HG03521 (cell line): ENCODE measurements around the gene NPAS2.

Experiments
- ATAC-seq: cut with Tn5 transposase; IDR thresholded peaks from one replicate; pipeline ENCODE4 v1.9.1; 2021; ENCODE audit warnings: mild to moderate bottlenecking, moderate library complexity; ENCODE audit not compliant: unreplicated experiment

NPAS2 gene

DNA sequence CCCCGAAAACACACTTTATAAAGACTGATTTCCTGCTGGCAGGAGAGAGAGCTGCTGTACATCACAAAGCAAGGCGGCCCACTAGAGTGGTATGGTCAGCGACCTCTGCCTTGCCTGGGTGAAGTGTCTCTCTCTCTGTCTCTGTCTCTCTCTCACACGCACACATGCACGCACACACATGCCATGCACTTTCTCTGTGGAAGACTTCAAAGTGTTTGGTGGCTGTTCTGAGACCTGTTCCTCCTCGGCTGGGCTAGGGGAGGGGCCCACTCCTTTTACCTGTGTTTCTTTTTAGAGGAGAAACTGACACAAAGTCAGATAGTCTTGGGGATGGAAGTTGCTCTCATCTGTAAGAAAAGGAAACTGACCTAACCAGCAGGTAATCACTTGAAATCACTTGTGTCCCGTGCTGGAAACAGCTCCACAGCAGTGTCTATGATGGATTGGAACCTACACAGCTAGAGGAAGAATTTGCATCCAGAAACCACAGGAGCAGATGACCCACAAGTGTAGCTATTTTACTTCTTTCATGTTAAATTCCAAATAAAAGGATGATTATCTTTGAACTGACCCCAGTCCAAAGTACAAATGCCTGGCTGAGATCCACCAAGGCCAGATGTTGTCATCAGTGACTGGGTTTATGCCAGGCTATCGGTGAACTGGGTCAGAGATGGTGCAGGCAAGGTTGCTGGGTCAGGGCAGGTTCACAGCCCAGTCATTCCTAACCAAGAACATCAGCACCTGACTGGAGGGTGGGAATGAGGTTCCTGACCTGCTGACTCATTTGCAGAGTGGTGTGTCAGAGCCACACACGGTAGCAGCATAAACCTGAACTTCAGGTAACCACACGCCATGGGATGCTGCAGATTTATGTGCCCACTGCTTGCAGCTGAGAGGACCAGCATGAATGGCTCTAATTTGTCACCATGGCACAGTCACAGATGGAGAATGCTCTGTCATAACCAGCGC lies 63.0 kb downstream of the NPAS2 start:
- ATAC-seq: no peak

DNA sequence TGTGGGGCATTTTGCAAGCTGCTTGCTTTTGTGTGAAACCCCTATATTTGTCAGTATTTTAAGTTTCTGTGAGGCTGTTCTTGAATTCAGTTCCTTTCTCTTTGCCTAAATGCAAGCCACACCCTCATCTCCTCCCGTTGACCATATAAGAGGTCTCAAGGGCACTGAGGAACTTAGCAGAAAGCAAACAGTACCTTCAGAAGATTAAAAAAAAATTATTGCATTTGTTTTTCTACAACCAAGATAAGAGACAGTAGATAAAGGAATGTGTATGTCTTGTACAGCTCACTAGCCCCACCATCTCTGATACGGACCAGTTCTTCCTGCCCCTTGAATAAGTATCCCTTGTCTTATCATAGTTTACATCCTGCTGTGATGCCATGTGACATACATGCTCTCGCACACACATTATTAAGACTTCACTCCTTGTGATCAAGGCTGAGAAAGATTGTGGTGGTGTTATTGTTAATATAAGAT lies 64.2 kb downstream of the NPAS2 start:
- no peak for ATAC-seq

DNA sequence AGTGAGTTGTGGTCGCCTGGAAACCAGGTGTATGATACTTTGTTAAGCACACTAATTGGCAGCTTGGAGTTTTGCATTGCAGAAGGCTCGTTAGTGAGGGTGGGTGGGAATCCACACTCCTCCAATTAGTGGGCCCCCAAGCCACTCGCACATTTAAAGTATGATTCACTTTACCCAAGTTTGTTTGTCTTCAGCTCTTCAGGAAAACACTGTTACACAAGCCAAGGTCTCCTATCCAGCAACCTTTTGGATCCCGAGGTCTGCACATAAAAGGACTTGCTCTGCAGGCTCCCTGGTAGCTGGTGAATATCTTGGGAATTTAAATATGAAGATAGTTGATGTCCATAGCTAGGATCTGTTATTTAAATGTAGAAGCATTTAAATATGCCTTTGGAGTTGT lies 66.1 kb downstream of the NPAS2 start:
- ATAC-seq: no peak

DNA sequence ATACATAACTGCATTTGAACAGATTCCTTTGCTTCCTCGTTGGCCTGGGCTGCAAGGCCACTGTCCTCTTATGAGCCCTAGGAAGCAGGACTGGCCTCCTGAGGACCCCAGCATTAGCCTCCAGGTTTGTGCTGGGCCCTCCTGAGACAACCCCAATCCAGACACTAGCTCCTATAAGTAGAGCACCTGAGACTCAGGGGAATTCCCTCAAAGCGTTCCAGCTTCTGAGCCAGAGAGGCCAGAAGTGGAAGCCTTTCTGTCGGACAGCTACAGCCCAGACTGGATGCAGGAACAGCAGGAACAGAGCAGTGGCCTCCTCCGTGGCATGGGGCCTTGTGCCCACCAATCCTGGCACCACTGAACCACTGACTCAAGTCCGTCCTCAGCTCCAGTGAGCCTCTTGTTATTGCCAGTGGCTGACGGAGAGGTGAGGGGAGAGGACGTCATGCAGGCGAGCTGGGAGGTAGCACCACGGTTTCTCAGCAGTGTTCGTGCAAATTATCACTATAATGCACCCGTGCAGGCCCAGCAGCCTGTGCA lies 67.2 kb downstream of the NPAS2 start:
- no peak for ATAC-seq

DNA sequence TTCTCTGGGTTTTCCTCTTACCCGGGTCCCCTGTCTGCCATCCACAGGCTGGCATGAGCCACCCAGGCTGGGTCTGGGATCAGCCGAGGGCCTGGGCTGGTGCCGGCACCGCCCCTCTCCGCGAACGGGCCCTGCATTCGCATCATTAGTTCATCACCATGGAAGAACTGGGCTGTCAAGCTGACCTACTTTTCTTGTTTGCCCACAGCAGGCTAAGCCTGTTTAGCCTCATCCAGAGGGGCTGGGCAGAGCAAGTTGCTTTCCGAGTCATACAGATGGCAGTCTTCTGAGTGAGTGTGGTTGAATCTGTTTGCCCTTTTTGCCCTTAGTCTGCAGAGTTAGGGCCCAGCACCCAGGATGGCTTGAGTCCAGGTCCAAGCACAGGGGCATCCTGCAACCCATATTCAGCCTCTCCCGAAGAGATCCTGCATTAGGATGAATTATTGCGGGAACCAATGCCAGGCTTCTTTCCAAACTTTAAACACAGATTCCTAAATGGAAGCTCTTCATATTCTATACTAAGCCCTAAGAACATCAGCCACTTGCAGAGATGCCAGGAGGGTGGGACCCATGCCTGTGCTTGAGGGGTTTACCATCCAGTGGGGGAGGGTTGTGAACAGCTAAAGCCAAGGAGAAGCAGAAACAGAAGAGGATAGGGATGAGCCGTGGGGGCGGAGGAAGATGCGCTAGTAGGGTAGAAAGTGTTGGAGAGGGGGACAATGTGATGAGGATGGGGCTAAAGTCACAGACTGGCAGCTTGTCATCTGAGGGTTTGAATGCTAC lies 68.0 kb downstream of the NPAS2 start:
- ATAC-seq: no peak

DNA sequence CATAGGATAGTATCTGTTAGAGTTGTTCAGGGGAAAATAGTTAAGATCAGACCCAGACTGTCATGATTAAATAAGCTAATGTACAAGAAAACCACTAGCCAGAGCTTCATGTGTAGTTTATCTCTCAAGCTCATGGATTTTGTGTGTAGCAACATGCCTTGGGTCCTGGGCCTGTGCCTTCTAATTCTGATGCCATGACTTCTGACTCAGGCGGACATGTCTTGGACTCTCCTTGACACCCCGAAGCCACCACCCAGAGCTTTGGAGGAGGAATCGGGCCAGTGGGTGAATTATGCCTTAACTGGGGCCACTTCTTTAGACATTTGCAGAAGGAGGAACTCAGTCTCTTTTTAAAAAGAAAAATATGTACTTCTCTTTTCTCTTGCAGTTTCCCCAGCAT lies 68.7 kb downstream of the NPAS2 start:
- ATAC-seq: no peak

DNA sequence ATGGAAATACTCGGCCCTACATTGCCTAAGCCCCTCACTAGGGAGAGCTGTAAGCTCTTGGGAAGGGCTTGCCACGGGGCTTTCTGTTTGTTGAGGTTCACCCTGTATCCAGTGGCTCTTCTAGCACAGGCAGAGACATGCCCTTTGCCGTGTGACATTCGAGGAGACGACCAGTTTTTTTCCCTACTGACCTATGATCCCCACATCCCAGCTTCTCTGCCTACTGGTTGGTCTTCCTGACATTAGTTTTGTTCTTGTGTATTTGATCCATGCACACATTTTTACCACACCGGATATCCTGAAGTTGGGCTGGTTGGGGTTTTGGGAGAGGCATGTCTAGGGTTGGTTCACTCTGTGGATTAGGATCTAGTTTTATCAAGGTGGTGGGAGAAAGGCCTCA lies 69.3 kb downstream of the NPAS2 start:
- no peak for ATAC-seq

DNA sequence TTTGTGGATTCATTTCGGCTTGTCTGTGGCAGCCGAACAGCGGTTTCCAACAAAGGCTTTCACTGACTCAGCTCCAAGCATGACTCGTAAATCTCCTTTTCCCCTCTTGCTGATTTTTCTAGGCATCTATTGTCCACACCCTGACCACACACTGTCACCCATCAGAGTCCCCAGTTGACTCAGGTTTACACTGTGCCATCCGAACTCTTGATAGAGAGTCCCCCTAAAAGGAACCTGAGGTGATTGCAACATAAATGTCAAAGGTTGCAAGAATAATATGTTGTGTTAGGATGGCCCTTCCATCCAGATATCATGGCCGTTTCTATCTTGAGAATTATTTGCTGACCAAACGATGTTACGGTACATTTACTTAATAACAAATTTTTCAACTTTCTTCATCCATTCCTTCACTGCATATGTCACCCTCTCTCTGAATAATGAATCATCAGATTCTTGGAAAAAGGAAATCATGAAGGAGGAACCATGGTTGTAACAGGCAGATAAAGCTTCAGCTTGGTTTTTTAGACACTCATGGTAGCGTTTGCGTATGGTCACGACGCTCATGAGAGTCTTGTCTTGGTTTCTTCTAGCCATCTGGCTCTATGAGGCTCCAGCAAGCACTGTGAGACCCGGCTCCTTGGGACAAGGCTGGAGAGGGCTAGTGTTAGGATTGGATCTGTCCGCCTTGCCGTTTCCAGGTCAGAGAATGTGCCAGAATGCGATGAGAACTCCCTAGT lies 72.1 kb downstream of the NPAS2 start:
- ATAC-seq: no peak

DNA sequence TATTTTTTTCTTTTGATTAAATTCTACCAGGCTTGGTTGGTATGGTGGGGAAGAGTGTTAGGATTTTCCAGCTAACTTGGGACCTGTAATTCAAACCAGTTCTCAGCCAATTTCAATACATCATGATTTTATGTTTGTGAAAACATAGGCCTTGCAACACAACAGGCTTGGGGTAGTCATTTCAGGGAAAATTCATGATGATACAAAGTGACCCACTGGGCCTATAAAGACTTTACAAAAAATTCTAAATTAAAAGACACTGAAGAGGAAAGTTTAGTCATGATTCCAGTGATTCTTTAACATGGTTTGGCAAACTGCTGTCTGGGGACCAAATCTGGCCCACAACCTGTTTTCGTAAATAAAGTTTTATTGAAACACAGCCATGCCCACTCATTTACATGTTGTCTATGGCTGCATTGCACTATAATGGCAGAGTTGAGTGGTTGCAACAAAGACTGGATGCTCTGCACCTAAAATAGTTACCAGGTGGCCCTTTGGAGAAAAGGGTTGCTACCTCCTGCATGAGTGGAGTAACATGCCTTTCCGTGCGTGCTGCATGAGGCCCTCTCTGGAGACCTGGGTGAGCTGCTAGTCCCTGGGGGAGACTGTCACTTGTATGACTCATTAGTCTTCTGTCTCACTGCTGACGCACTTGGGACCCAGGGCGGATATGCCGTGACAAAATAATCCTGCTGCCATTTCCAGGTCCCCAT lies 73.6 kb downstream of the NPAS2 start:
- no peak for ATAC-seq

DNA sequence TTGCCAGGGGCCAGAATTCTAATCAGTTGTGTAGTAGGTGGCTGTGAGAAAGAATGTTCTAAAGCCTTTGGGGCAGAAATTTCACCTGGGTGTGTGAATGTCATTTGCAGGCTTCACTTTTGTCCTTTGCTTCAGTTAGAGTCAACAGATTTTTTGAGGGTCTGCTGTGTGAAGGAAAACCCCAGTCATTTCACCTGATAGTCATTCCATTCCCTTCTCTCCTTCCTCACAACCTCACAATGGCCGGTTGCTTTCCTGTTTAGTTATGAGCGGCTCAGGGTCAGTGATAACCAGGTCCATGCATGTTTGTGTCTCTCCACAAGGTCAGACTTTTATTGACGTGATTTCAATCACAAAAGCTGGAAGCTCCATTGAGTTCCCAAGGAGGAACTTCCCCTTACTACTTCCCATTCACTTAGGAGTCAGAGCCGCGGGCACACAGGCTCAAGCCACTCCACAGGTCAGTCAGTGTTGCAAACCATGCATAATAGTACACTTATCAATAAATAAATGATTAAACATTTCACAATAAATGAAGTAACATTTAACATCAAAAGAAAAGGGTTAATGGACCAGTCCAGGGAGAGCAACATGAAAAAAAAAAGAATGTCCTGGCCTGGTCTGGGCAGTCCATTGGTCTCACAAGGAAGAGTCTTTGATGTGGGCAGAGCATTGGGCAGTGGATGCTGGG lies 74.3 kb downstream of the NPAS2 start:
- no peak for ATAC-seq

DNA sequence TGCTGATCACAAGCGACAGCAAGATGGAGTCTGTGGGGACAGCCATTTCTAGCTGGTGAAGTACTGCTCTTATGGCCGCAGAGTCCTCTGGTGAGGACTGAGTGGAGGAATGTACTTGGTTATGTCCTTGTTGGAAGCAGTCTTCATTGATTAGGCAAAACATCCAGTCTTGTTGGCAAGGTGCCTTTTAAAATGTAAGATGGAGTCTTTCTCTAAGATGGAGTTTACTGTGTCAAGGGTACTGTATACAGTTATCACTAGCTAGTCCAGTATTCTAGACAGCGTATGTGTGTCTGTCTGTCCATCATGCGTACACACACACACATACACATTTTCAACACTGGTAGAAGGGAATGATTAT lies 74.8 kb downstream of the NPAS2 start:
- no peak for ATAC-seq

DNA sequence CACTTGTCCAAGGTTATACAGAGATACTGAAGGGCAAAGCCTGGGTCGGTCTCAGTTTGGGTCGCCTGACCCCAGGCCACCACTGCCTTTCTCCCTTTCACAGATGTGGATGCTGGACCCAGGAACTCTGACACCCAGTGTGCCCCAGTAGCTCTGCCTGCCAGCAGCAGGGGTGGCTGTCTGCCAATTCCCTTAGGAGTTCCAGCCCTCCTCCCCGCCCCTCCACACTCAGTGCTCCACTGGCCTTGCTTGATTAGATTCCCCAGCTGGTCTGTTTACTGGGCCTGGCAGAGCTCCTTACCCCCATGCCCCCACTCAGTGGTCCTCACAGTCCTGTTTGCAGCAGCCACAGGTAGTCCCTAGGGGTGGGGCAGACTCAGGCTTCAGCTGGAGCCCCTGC lies 75.5 kb downstream of the NPAS2 start:
- ATAC-seq: no peak

DNA sequence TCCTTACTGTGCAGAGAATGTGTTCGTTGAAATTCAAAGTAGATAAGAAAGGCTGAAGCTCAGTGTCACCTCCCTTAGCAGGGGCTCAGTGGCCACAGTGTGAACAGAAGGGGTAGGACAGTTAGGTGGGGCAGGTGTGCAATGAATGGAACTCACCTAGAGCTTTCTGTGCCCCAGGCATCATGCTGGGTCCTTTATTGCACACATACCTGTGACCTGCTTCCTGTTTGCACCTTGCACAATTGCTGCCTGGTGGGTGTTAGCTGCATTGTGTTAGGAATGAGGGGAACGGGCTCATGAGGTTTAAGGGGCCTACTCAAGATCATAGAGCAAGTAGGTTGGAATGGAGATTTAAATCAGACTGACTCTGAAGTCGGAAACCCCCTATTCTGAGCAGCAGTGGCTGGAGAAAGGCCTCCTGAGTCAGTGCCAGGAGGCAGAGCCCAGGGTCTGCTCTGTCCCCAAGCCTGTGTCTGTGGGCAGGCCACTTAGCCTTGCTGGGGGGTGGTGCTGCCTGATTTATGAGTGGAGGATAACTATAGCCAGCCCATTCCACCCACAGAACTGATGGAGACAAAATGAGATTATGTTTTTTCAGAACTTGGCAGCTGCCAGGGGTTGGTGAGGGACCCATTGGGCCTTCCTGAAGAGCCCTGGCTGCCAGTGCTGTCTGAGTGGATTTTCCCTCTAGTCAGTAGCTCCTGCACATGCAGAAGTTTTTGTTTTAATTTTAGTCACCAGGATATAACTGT lies 76.2 kb downstream of the NPAS2 start:
- no peak for ATAC-seq

DNA sequence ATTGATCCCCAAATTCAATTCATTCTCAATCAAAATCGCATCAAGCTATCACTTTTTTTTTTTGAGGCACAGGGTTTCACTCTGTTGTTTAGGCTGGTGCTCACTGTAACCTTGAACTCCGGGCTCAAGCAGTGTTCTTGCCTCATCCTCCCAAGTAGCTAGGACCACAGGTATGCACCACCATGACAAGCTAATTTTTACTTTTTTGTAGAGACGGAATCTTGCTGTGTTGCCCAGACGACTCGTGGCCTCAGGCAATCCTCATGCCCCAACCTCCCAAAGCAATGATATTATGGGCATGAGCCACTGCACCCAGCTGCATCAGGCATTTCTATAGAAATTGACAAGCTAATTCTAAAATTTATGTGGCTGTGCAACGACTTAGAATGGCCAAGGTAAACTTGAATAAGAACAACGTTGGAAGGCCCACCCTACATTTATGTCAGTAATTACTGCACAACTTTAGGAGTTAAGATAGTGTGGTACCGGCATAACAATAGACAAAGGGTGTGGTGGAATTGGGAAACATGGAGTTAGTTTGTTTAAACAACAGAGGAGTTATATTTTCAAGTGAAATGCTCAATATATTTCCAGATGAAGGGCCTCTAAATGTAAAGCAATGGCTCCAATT lies 78.2 kb downstream of the NPAS2 start:
- no peak for ATAC-seq

DNA sequence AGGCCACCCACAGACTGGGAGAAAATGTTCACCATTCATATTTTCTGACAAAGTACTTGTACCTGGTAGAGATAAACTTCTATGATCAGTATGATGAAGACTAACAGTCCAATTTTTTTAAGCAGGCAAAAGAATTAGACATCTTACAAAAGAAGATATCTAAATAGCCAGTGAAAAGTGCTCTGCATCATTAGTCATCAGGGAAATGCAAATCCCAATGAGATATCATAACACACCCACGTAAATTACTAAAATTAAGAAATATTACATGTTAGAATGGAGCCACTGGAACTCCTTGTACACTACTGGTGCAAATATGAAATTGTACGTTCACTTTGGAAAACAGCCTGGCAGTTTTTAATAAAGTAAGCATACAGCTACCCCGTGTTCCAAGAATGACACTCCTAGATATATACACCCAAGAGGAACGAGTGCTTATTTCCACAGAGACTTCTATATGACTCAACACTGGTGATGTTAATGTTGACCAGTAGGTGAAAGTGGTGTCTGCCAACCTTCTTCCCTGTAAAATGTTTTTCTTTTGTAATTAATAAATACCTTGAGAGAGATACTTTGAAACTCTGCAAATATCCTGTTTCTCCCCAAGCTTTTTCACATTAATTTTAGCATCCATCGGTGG lies 80.3 kb downstream of the NPAS2 start:
- ATAC-seq: no peak

DNA sequence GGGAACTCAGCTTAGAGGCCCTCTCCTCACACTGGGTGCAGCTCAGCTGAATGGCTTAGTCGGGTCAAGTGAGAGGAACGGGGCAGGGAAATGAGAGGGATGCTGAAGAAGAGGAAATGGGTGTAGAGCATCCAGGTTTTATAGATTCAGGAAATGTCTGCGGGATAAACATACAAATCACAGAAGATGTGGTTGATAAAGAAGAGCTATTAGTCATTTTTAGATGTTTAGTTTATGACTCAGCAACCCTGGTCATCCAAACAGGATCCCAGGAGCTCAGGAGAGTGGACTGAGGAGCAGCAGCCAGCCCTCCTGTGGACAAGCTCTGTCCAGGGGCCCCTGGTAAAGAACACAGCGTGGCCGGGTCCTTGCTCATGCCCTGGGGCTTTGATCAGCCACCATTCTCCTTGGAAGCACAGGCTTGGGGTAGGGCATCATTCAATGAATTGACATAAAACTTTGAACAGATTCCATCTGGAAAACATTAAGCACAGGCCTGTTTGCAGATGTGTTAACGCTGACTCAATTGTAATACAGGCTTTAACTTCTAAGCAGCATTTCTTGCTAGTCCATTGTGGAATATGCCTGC lies 83.0 kb downstream of the NPAS2 start:
- no peak for ATAC-seq

DNA sequence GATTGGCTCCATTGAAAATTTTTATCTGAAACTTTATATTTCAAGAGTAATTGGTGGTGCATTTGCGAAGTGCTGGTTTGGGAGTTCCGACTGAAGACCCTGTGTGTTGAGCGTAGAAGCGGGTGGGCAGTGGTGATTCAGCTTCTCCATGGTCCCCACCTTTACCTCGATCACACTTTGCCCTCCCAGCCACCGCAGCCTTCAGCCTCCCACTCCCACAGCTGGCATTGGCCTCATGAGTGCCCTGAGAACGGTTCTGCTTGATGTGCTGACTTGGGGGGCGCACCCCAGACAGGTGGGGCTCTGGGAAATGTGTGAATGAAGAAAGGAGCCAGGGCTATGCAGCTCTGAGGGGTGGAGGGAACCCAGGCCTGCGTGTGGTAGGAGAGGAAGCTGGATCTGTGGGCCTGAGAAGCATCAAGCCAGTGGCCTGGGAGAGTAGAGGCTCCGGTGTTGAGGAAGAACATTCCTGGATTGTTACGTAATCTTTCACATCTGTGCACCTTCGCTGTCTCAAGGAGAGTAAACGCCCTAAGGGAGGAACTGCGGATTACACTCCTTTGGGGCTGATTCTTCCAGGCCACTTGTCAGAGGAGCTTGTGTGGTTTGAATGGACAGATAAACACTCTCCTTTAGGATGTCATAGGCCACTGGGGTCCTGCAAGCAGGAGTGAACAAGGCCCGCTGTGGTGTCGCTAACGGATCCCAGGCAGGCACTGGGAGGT lies 83.8 kb downstream of the NPAS2 start:
- no peak for ATAC-seq
